ENCODE measurements around the gene STK32B.

GRCh38 chr4:5376015-5376414, 324.7 kb downstream of the STK32B start:
- no peak for TF ChIP-seq GATA3 (IDR thresholded peaks at IDR 0.05; ENCODE audit: low read depth, low read length)
- TF ChIP-seq GATA2 (IDR thresholded peaks at IDR 0.05; ENCODE audit: low read depth, low read length): no peak

Data from SH-SY5Y (cell line).